HEK293T (cell line): ENCODE results near the gene ALG8.
A peak's percentile ranks its signal among the peaks of the same experiment; 100 is the strongest.
"Not testable (repeated sequence)": the region's sequence is repeated elsewhere in the genome, so short reads cannot be mapped to it uniquely, and the experiment has no call there.

ENCODE experiments used
- CTCF ChIA-PET: fragments of 350-600 bp; formaldehyde crosslinking; extraction: SDS; loops from one replicate; lab custom pipeline; 2021; ENCODE audit warnings: antibody characterized with exemption, inconsistent platforms; lab: Yijun Ruan, JAX
- POLR2A ChIA-PET: fragments of 350-600 bp; formaldehyde crosslinking; extraction: SDS; loops from one replicate; lab custom pipeline; 2020; ENCODE audit warnings: antibody characterized with exemption, inconsistent platforms; lab: Yijun Ruan, JAX
- DNase-seq: peaks from one replicate; pipeline ENCODE4 v3.0.0; 2012; ENCODE audit warnings: mixed read lengths; ENCODE audit errors: extremely low spot score
- ARNT ChIP-seq: fragments of 450-650 bp; IDR thresholded peaks from 2 replicates; pipeline ENCODE4 v1.6.1; 2017; ENCODE audit warnings: mild to moderate bottlenecking
- BHLHE40 ChIP-seq: fragments of 450-650 bp; IDR thresholded peaks from 2 replicates; pipeline ENCODE4 v1.6.1; 2016; ENCODE audit warnings: mild to moderate bottlenecking, moderate library complexity, borderline replicate concordance
- CTBP1 ChIP-seq: fragments of 450-650 bp; IDR thresholded peaks from 2 replicates; pipeline ENCODE4 v1.6.1; 2016; ENCODE audit warnings: borderline replicate concordance
- ELF4 ChIP-seq: fragments of 450-650 bp; IDR thresholded peaks from 2 replicates; pipeline ENCODE4 v1.6.1; 2017; ENCODE audit warnings: antibody characterized with exemption
- FOXA1 ChIP-seq: fragments of 450-650 bp; IDR thresholded peaks from 2 replicates; pipeline ENCODE4 v1.6.1; 2016; ENCODE audit warnings: mild to moderate bottlenecking
- FOXK2 ChIP-seq: fragments of 450-650 bp; IDR thresholded peaks from 2 replicates; pipeline ENCODE4 v1.6.1; 2016; ENCODE audit warnings: mild to moderate bottlenecking
- FOXM1 ChIP-seq: fragments of 450-650 bp; IDR thresholded peaks from 2 replicates; pipeline ENCODE4 v1.6.1; 2017; ENCODE audit warnings: mild to moderate bottlenecking, borderline replicate concordance
- HDGF ChIP-seq: fragments of 450-650 bp; IDR thresholded peaks from 2 replicates; pipeline ENCODE4 v1.6.1; 2017; ENCODE audit warnings: antibody characterized with exemption, borderline replicate concordance
- L3MBTL2 ChIP-seq: fragments of 450-650 bp; conservative IDR thresholded peaks from 2 replicates; pipeline ENCODE4 v1.6.1; 2016; ENCODE audit warnings: mild to moderate bottlenecking
- LEF1 ChIP-seq: fragments of 450-650 bp; IDR thresholded peaks from 2 replicates; pipeline ENCODE4 v1.6.1; 2017; ENCODE audit warnings: mild to moderate bottlenecking, borderline replicate concordance
- NFRKB ChIP-seq: fragments of 450-650 bp; IDR thresholded peaks from 2 replicates; pipeline ENCODE4 v1.6.1; 2016; ENCODE audit warnings: mild to moderate bottlenecking, moderate library complexity
- SP1 ChIP-seq: fragments of 450-650 bp; IDR thresholded peaks from 2 replicates; pipeline ENCODE4 v1.6.1; 2017
- SUZ12 ChIP-seq: fragments of 450-650 bp; IDR thresholded peaks from 2 replicates; pipeline ENCODE4 v1.6.1; 2016; ENCODE audit warnings: mild to moderate bottlenecking
- TARDBP ChIP-seq: fragments of 450-650 bp; IDR thresholded peaks from 2 replicates; pipeline ENCODE4 v1.6.1; 2016
- ZNF384 ChIP-seq: fragments of 450-650 bp; IDR thresholded peaks from 2 replicates; pipeline ENCODE4 v1.6.1; 2016
- TF ChIP-seq, protein P1 (sequence below): fragments of 450-650 bp; IDR thresholded peaks from 2 replicates; pipeline ENCODE4 v1.6.1; 2016

Gene ALG8

DNA sequence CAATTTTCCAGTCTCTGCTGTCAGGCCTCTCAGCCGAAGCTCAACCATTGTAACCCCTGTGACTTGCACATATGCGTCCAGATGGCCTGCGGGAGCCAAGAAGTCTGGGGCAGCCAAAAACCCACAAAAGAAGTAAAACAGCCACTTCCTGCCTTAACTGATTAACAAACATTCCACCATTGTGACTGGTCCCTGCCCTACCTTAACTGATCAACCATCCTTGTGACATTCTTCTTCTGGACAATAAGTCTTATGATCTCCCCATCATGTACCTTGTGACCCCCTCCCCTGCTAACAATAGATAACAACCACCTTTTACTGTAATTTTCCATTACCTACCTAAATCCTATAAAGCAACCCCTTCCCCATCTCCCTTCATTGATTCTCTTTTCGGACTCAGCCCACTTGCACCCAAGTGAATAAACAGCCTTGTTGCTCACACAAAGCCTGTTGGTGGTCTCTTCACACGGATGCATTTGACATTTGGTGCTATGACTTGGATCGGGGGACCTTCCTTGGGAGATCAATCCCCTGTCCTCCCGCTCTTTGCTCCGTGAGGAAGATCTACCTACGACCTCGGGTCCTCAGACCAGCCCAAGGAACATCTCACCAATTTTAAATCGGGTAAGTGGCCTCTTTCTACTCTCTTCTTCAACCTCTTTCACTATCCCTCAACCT is 58.5 kb downstream of the ALG8 start:
- TF ChIP-seq HDGF = no peak
- TF ChIP-seq ZNF384 = no peak
- no peak for TF ChIP-seq TARDBP
- no peak for TF ChIP-seq FOXM1
- TF ChIP-seq LEF1 = no peak
- no peak for TF ChIP-seq CTBP1
- TF ChIP-seq FOXA1 = no peak
- no peak for TF ChIP-seq ARNT
- TF ChIP-seq BHLHE40 = no peak
- no peak for TF ChIP-seq L3MBTL2
- TF ChIP-seq, protein P1, sequence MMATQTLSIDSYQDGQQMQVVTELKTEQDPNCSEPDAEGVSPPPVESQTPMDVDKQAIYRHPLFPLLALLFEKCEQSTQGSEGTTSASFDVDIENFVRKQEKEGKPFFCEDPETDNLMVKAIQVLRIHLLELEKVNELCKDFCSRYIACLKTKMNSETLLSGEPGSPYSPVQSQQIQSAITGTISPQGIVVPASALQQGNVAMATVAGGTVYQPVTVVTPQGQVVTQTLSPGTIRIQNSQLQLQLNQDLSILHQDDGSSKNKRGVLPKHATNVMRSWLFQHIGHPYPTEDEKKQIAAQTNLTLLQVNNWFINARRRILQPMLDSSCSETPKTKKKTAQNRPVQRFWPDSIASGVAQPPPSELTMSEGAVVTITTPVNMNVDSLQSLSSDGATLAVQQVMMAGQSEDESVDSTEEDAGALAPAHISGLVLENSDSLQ = no peak
- no peak for TF ChIP-seq NFRKB
- TF ChIP-seq SUZ12 = no peak
- TF ChIP-seq SP1 = no peak
- no peak for TF ChIP-seq FOXK2
- TF ChIP-seq ELF4 = no peak
- CTCF ChIA-PET = interaction anchor here (0.6 kb wide), 1 partner anchor 614 kb away, joined by 3 read pairs; no protein-coding TSS in a partner anchor
- POLR2A ChIA-PET = no interaction called here
- DNase-seq = no peak

DNA sequence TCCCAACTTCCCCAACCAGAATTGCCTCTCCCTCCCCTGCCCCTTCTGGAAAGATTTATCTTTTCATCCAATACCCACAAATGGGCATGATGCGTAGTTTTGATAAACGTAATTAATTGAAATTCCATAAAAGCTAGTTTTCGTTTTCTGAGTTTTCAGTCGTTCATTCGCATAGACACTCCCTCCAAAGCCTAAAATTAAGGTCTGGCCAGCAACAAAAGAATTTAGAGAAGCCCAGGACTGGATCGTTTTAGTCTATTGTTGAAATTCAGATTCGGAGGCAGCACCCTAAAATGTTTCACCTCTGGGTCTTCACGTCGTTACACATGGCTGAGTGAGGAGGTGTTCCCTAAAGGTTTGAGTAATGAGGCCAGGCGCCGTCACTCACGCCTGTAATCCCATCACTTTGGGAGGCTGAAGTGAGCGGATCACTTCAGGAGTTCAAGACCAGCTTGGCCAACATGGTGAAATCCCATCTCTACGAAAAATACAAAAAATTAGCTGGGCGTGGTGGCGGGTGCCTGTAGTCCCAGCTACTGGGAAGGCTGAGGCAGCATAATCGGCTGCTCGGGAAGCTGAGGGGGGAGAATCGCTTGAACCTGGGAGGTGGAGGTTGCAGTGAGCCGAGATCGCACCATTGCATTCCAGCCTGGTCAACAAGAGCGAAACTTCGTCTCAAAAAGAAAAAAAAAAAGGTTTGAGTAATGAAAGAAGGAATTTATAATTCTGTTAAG is 59.2 kb downstream of the ALG8 start:
- CTCF ChIA-PET = interaction anchor here (0.6 kb wide), 1 partner anchor 613 kb away, joined by 3 read pairs; no protein-coding TSS in a partner anchor
- TF ChIP-seq L3MBTL2 = 0 out of 2 replicates have a peak, but pooled peaks have one; percentile 26
- no peak for TF ChIP-seq CTBP1
- POLR2A ChIA-PET = interaction anchor here (0.6 to 2.4 kb wide), 5 partner anchors 20 to 108 kb away, joined by 3 to 9 read pairs (median 6); partner anchors contain the start of genes ALG8, INTS4, KCTD21 and USP35
- no peak for DNase-seq

DNA sequence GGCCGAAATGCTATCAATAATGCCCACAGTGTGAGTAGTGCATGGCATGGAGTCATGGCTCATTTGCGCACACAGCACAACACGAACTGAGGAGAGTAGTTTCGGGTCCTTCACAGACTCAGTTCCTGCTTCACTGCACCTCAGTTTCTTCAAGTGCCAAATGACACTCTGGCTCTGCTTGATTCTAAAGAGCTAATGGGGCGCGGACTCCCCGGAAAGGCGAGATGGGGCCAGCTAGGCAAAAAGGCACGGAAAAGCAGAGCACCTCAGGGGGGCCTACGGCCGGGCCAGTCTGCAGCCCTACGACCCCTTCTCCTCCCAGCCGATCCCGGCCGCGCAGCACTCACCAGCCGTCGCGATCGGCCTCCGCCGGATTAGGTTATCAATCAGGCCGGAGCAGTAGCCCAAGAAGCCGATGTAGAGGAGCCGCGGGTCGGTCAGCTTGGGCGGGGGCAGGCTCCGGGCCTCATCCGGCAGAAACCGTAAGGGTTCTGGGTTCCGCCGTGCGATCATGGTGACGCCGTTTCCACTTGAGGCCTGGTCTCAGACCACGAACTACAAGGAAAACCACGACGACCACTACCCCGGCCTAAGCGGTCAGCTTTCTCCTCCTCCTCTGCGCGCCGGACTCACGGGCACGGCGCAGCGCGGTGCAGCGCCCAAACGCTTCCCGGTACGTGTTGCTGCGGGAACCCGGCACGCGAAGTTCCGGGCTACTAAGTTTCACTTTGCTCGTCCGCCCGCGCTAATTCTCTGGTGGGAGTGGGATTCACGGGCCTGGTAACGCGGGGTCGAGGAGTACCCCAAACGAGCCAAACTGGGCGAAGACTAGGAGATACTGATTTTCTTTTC is 60.0 kb downstream of the ALG8 start, which contains the start of gene NDUFC2:
TSS of gene NDUFC2 (minus strand) at position 631 of the 852 bp plus-strand sequence. CDS start at position 513, 118 bp downstream.
- peak; percentile 83 for DNase-seq
- peak; percentile 87 for TF ChIP-seq L3MBTL2
- TF ChIP-seq CTBP1 = peak; percentile 70; the same call in 1 of the 2 replicates
- no peak for TF ChIP-seq SUZ12
- TF ChIP-seq TARDBP = 0 out of 2 replicates have a peak, but pooled peaks have one; percentile 57
- TF ChIP-seq HDGF = no peak
- ChIA-PET CTCF (interaction anchor here (0.9 kb wide), 1 partner anchor 34 kb away, joined by 3 read pairs; no protein-coding TSS in a partner anchor), POLR2A (interaction anchor here (0.6 to 2.4 kb wide), 8 partner anchors 18 to 109 kb away, joined by 3 to 9 read pairs (median 4); partner anchors contain the start of genes ALG8, INTS4, KCTD21 and USP35)

DNA sequence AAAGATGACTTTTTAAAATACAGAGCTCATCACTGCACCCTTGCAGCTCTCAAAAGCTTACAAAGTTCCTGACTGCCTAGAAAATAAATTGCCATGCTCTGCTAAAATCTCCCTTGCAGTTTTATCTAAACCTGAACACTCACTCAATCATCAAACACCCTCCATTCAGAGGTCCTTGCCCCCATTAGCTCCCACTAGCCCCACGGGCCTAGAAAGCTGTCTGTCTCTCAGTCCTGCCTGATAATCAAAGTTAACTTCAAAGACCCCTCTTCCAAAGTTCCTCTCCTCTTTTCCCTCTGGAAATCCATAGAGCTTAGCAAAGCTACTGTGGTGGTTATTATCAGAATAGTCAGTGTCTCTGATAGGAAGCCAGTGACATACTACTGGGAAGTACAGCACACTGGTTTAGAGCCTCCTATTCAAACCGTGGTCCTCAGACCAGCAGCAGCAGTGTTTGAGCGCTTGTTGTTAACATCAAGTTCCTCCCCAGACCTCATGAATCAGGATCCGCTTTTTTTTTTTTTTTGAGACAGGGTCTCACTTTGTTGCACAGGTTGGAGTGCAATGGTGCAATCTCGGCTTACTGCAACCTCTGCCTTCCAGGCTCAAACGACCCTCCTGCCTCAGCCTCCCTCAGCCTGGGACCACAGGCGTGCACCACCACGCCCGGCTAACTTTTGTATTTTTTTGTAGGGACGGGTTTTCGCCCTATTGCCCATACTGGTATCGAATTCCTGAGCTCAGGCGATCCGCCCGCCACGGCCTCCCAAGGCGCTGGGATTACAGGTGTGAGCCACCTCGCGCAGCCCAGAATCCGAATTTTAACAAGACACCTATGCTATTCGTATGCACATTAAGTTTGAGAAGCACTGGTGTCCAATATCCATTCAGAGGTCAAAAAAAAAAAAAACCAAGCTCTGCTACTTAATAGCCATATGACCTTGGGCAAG is 60.9 kb downstream of the ALG8 start:
- POLR2A ChIA-PET = interaction anchor here (0.9 to 2.4 kb wide), 5 partner anchors 9 to 61 kb away, joined by 3 to 9 read pairs (median 4); partner anchors contain the start of gene ALG8
- CTCF ChIA-PET = interaction anchor here (0.7 to 0.9 kb wide), 2 partner anchors 33 to 107 kb away, joined by 3 read pairs; no protein-coding TSS in a partner anchor
- TF ChIP-seq FOXK2 = no peak
- TF ChIP-seq ZNF384 = peak; percentile 46; the same call in 1 of the 2 replicates
- DNase-seq = no peak

DNA sequence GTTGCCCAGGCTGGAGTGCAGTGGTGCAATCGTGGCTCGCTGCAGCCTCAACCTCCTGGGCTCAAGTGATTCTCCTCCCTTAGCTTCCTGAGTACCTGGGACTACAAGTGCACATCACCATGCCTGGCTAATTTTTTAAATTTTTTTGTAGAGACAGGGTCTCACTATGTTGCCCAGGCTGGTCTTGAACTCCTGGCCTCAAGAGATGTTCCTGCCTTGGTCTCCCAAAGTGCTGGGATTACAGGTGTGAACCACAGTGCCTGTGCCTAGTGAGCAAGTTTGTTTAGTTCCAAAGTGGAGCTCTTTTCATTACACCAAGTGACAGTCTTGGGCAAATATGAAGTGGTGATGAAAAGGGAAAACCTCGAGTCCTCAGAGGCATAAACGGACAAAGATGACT is 61.8 kb downstream of the ALG8 start:
- DNase-seq = not testable (repeated sequence)
- POLR2A ChIA-PET = interaction anchor here (1.0 to 2.4 kb wide), 4 partner anchors 8 to 62 kb away, joined by 3 to 9 read pairs (median 5); partner anchors contain the start of gene ALG8
- CTCF ChIA-PET = interaction anchor here (0.6 to 0.7 kb wide), 2 partner anchors 107 to 204 kb away, joined by 3 to 5 read pairs; no protein-coding TSS in a partner anchor

DNA sequence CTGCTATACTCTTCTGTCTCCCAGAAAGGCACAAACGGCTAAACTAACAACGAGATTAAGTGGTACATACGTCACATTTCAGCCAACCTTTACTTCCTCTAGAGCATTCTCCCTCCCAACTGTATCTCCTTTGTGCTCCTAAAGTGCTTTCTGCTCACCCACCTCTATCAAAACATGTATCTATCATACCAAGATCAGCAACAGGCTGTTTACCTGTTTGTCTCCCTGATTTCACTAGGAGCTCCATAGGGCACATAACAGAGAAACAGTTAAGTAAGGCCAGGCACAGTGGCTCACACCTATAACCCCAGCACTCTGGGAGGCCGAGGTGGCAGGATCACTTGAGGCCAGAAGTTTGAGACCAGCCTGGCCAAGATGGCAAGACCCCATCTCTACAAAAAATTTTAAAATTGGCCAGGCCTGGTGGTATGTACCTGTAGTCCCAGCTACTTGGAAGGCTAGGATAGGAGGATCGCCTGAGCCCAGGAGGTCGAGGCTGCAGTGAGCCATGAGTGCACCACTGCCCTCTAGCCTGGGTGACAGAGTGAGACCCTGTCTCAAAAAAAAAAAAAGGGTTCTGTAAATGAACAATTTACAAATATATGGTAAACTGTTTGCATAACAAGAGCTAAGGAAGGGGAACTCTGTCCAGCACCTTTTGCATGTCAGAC is 62.6 kb downstream of the ALG8 start:
- no peak for DNase-seq
- TF ChIP-seq SP1 (no peak), ELF4 (no peak), L3MBTL2 (no peak), LEF1 (no peak), NFRKB (no peak), FOXM1 (no peak), CTBP1 (no peak), FOXA1 (no peak), FOXK2 (no peak), HDGF (no peak), BHLHE40 (no peak), ARNT (no peak), ZNF384 (no peak)
- TF ChIP-seq, protein P1 = no peak
- CTCF ChIA-PET = interaction anchor here (0.6 kb wide), 2 partner anchors 73 to 204 kb away, joined by 3 to 5 read pairs; no protein-coding TSS in a partner anchor
- POLR2A ChIA-PET = no interaction called here
